Activated T-cell treated with anti-CD3 and anti-CD28 coated beads for 4 hours (primary cell): ENCODE results near the gene PCDHAC2.

ENCODE experiments used
- DNase-seq: peaks from one replicate; pipeline ENCODE4 v3.0.0-alpha.2; 2020

PCDHAC2 gene, protein sequence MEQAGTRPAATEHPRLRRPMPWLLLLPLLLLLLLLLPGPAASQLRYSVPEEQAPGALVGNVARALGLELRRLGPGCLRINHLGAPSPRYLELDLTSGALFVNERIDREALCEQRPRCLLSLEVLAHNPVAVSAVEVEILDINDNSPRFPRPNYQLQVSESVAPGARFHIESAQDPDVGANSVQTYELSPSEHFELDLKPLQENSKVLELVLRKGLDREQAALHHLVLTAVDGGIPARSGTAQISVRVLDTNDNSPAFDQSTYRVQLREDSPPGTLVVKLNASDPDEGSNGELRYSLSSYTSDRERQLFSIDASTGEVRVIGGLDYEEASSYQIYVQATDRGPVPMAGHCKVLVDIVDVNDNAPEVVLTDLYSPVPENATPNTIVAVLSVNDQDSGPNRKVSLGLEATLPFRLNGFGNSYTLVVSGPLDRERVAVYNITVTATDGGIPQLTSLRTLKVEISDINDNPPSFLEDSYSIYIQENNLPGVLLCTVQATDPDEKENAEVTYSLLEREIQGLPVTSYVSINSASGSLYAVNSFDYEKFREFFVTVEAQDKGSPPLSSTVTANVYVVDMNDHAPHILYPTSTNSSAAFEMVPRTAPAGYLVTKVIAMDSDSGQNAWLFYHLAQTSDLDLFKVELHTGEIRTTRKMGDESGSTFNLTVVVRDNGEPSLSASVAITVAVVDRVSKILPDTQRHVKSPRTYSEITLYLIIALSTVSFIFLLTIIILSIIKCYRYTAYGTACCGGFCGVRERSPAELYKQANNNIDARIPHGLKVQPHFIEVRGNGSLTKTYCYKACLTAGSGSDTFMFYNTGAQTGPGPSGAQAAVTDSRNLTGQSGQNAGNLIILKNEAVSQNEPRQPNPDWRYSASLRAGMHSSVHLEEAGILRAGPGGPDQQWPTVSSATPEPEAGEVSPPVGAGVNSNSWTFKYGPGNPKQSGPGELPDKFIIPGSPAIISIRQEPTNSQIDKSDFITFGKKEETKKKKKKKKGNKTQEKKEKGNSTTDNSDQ

GRCh38 chr5:140966293-140967225, at the start of gene PCDHAC2:
Gene PCDHAC2 (plus strand): TSS chr5:140966476. CDS start chr5:140966767, 291 bp downstream.
- no peak for DNase-seq

DNA sequence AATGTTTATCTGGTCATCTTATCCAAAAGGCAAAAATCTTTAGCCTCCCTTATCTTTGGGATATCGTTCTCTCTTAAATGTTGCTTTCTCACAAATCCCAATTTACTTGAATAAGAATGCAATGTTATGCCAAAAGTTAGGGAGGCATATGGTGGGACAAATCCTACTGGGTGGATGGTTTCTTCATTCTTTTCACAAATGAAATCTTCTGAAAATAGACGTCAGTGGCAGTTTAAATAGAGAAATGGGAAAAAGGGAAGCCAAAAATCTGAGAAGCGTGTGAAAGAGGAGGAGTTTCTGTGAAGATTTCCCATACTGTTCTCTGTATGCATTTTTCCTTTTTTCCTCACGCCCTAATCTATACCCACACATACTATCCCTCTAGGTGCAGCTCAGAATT, 42.7 kb upstream of the PCDHAC2 start:
- no peak for DNase-seq

DNA sequence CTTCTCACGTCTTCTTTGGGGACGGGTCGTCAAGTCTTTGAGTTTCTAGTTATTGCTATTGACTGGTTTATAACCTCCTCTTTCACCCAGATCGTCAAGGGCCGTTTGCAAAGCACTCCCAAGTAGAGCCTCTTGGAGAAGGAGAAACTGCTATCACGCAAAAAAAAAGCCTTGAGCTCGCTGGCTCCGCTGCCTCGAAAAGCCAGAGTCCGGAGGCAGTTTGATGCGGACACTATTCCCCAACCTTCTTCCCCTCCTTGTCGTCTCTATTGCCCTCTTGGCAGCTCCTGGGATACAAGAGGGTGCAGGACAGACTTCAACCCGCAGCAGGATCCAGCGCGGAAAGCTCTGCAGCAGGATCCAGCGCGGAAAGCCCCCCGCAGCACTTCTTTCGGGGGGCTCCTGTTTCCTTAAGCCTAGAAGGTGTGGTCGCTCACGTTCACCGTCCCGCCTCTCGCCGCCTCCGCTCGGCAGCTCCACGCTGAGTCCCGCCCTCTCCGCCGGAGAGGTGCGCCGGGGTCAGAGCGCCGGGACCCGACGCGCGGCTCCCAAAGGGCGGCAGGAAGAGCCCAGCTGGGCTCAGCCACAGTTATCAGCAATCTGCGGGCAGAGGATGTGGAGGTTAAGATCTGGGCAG, 40.4 kb upstream of the PCDHAC2 start, which contains the start of gene PCDHAC1:
PCDHAC1 (plus strand) TSS at position 494 of the 637 bp plus-strand sequence. CDS start 594 bp downstream, outside the sequence.
- DNase-seq: no peak

GRCh38 chr5:140926443-140927227, 39.6 kb upstream of the PCDHAC2 start:
- no peak for DNase-seq

- no peak for DNase-seq
Observed at GRCh38 chr5:140927228-140927573, 39.1 kb upstream of the PCDHAC2 start.

DNA sequence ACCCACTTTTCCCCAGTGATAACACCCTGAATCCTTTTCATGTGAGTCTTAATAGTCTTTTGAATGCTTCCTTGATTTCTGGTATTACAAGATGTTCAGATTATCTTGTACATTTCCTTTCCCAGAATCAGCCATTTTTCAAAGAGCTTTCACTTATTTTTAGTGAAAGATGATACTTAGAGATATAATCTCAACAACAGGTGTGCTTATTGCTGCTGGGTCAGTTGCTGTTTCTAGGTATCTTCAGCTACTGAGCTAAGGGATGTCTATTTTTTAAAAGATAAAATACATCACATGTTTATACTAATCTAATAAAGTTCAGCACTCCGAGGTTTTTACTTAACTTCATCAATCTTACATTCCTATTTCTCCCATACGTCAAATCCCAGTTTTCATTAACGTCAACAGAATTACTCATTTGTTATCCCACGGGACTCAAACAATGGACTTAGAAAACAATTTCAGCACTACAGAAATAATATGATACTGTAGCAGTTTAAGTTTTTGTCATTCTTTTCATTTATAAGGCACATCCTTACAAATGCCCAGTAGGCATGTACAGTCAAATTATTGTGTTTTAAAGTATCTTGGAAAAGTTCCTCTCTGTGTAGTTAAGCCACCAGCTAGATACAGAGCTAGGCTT, 31.2 kb upstream of the PCDHAC2 start:
- DNase-seq: no peak

DNA sequence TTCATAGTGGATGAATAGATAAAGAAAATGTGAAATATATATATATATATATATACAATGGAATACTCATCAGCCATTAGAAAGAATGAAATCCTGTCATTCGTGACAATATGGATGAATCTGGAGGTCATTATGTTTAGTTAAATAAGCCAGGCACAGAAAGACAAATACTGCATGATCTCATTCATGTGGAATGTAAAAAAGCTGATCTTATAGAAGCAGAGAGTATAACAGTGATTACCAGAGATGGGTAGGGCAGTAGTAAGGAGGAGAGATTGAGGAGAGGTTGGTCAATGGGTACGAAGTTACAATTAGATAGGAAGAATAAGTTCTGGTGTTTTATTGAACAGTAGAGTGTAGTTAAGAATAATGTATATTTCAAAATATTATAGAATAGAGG, 19.7 kb upstream of the PCDHAC2 start:
- DNase-seq: no peak

- DNase-seq: no peak
Observed at GRCh38 chr5:140951636-140952035, 14.6 kb upstream of the PCDHAC2 start.

GRCh38 chr5:140953234-140953633, 13.0 kb upstream of the PCDHAC2 start:
- DNase-seq: no peak

- no peak for DNase-seq
Observed at GRCh38 chr5:140962190-140962589, 4.1 kb upstream of the PCDHAC2 start.

DNA sequence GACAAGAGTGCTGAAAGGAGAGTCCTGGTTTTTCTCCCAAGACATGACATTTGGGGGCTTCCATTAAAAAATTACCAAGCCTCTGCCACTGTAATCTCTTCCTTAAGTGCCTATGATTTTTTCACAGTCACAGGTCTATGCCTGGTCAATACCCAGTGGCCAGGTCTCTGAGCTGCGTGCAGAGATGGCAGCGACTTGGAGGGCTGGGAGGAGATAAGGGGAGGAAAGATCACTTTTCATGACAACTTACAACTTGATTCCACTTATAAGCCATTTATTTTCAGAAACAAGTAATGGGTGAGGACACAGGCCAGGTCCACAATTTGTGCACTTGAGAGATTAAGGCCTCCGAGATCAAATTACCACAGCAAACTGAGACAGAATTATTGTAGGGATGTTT, 1.9 kb upstream of the PCDHAC2 start:
- no peak for DNase-seq

GRCh38 chr5:140965905-140966292, 377 bp upstream of the PCDHAC2 start:
- DNase-seq: no peak

DNA sequence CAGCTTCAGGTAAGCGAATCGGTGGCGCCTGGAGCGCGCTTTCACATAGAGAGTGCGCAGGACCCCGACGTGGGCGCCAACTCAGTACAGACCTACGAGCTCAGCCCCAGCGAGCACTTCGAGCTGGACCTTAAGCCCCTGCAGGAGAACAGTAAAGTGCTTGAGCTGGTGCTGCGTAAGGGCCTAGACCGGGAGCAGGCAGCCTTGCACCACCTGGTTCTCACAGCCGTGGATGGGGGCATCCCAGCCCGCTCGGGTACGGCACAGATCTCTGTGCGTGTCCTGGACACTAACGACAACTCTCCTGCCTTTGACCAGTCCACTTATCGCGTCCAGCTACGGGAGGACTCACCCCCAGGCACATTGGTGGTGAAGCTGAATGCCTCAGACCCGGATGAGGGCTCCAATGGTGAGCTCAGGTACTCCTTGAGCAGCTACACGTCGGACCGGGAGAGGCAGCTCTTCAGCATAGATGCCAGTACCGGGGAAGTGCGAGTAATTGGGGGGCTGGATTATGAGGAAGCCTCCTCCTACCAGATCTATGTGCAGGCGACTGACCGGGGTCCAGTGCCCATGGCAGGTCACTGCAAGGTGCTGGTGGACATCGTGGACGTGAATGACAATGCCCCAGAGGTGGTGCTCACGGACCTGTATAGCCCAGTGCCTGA, 1.1 kb downstream of the PCDHAC2 start:
- no peak for DNase-seq

DNA sequence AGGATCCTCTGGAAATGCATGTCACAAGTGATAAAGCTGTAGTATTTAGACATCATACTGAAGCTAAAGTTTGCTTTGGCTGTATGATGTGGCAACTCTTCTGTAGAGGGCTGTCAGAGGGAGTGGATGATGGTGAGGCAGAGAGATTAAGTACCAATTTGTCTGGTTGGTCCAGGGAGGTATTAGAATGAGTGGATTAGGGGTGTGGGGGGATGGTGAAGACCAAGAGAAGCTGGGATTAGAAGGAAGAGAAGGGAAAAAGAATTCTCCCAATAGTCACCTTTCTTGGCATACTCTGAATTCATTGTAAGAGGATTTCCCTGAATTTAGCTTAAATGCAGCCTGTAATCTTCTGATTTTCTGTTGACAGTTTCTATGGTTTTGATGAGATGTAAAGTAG, 3.6 kb downstream of the PCDHAC2 start:
- no peak for DNase-seq

- DNase-seq: no peak
Observed at GRCh38 chr5:140973550-140973949, 7.3 kb downstream of the PCDHAC2 start.

DNA sequence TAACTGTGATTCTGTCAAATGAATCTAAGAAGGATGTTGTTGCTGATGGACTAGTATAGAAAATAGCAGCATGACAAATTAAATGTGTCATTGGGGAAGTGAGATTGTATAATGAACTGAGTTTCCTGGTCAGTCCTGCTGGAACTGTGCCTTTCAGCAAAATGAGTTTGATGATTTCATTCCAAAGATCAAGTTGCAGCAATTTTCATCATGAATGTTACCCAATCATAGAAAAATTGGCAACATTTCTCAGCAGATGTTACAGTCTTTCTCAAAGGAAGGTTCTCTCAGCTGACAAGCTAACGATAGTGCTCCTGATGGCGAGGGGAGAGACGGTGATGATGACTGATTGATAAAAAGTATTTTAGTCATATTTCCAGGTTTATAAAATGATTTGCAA, 10.7 kb downstream of the PCDHAC2 start:
- DNase-seq: no peak

GRCh38 chr5:140978260-140978659, 12.0 kb downstream of the PCDHAC2 start:
- DNase-seq: no peak

DNA sequence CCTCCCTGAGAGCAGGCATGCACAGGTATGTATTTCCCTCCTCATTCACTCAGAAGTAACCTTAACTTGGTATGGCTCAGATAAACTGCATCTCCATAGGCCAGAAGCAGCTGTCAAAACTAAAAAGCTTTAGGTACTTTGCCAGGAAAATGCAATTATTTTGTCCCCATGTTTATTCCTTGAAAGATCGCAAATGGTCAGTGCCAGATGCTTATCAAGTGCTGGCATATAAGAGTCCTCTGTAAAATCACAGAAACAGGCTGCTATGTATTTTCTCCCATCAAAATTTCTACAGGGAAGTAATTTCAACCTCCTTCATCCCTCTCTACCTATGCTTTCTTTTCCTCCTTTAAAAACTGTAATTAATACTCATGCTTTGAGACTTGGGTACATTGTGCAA, 12.7 kb downstream of the PCDHAC2 start:
- DNase-seq: no peak

DNA sequence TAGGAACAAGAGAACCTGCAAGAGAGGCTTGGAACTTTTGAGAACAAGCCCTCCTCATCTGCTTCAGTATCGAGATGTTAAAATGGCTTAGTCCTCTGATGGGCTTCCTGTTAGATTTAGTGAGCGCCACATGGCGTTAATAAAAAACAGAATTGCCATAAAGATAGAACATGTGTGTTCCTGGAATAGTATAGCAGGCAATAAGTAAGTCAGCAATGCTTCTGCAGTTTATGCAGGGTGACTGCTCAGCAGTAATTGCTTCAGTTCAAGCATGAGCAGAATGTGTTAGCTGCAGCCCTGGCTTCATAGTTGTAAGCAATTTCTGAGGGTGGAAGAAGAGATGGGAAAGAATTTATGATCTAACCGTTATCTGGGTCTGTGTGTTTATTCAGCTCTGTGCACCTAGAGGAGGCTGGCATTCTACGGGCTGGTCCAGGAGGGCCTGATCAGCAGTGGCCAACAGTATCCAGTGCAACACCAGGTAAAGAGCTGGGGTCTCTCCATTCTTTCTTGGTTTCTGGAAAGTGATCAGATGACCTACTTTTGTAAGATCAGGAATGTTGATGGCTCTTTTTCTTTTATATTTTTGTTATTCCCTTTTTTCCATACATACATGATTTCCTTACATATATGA, 15.9 kb downstream of the PCDHAC2 start:
- DNase-seq: no peak

DNA sequence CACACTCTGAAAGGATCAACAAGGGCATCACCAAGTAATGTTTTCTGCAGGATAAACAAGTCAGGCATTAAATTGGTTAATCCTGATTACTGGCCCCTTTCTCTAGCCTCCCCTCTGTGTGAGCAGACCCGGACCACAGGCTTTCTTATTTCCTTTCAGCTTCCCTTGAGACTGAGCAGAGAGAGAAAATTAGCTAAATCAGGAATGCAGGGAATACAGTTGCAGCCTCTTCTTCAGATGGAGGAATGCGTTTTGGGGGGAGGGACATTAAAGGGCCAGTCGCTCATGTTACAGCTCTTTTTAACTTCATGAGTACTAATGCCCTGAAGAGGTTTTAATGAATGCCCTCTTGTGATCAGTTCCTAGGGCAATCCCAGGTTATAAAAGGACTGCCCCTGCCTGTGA, 19.8 kb downstream of the PCDHAC2 start:
- no peak for DNase-seq
